B cell (primary cell): ENCODE measurements around the gene TSPOAP1. TPM values are rescaled to one million over a fixed set of nuclear protein-coding genes. Genes with fewer than 3 reads are reported as not detected.

ENCODE experiments used
- ATAC-seq: fragments of 200-7000 bp; cut with Tn5 transposase; one replicate; pipeline ENCODE4 v1.10.0; 2021; ENCODE audit warnings: low read depth, mild to moderate bottlenecking, moderate number of reproducible peaks, moderate library complexity
- CTCF ChIA-PET: fragments of 350-600 bp; sonication (Branson Sonifier 250); formaldehyde crosslinking; loops from one replicate; lab custom pipeline; 2021; ENCODE audit warnings: antibody characterized with exemption, inconsistent platforms; lab: Charles Lee
- POLR2A ChIA-PET: fragments of 350-600 bp; sonication (Branson Sonifier 250); formaldehyde crosslinking; loops from one replicate; lab custom pipeline; 2021; ENCODE audit warnings: antibody characterized with exemption; lab: Charles Lee
- DNase-seq: peaks from one replicate; pipeline ENCODE4 v3.0.0; 2013
- H2AFZ ChIP-seq: 2 replicates; pipeline ENCODE4 v1.6.1; 2012; ENCODE audit warnings: mild to moderate bottlenecking, low read depth, low read length; ENCODE audit not compliant: insufficient read depth, poor library complexity, severe bottlenecking
- H3K27ac ChIP-seq, 2 donors: 1 replicate in 1 of 2; 2 replicates in 1 of 2; pipeline ENCODE4 v1.5.1; 2012 to 2013; ENCODE audit warnings: low read length in 2 of 2, mild to moderate bottlenecking in 2 of 2, moderate library complexity in 1 of 2
- H3K27me3 ChIP-seq, 4 experiments: fragments of 200-600 bp in 1 of 4; sonication (generic) in 1 of 4; replicated peaks in 1 of 4; 1 replicate in 2 of 4; 2 replicates in 2 of 4; pipeline versions ENCODE4 v1.6.1 to v1.7.0; 2013 to 2016; ENCODE audit warnings: low read length in 3 of 4, mild to moderate bottlenecking in 2 of 4, mixed read lengths in 1 of 4, moderate library complexity in 1 of 4; ENCODE audit not compliant: insufficient read depth in 4 of 4, control insufficient read depth in 3 of 4; ENCODE audit errors: control extremely low read depth in 1 of 4
- H3K36me3 ChIP-seq, 2 experiments: replicated peaks in 1 of 2; 1 replicate in 1 of 2; 2 replicates in 1 of 2; pipeline versions ENCODE4 v1.6.1 to v1.7.1; 2013; ENCODE audit warnings: low read length in 1 of 2; ENCODE audit not compliant: insufficient read depth in 2 of 2, control insufficient read depth in 1 of 2; ENCODE audit errors: control extremely low read depth in 1 of 2, extremely low read depth in 1 of 2
- H3K4me1 ChIP-seq, 2 donors: fragments of 200-600 bp in 1 of 2; sonication (generic) in 1 of 2; 1 replicate in 1 of 2; 2 replicates in 1 of 2; pipeline versions ENCODE4 v1.5.1 to v1.6.1; 2013 to 2017; ENCODE audit warnings: low read length in 2 of 2; ENCODE audit not compliant: control insufficient read depth in 2 of 2, insufficient read depth in 2 of 2
- H3K4me2 ChIP-seq: replicated peaks from 2 replicates; pipeline ENCODE3; 2012; ENCODE audit warnings: mild to moderate bottlenecking, low read depth, low read length; ENCODE audit not compliant: poor library complexity, severe bottlenecking
- H3K4me3 ChIP-seq, 5 experiments: fragments of 200-600 bp in 1 of 5; sonication (generic) in 1 of 5; 1 replicate in 3 of 5; 2 replicates in 2 of 5; pipeline versions ENCODE4 v1.5.1 to v1.7.0; 2011 to 2016; ENCODE audit warnings: low read length in 4 of 5, mild to moderate bottlenecking in 4 of 5, low read depth in 2 of 5, control low read depth in 1 of 5, moderate library complexity in 1 of 5; ENCODE audit not compliant: insufficient read depth in 1 of 5; ENCODE audit errors: control extremely low read depth in 1 of 5, extremely low read depth in 1 of 5
- H3K79me2 ChIP-seq: fragments of 200-600 bp; sonication (generic); one replicate; pipeline ENCODE4 v1.6.0; 2016; ENCODE audit warnings: low read length; ENCODE audit not compliant: control insufficient read depth, insufficient read depth
- H3K9ac ChIP-seq: fragments of 200-600 bp; sonication (generic); 2 replicates; pipeline ENCODE4 v1.6.1; 2017; ENCODE audit warnings: mild to moderate bottlenecking, low read length, moderate library complexity
- H3K9me3 ChIP-seq, 3 donors: one replicate each; pipeline versions ENCODE4 v1.6.1 to v1.7.1; 2013; ENCODE audit warnings: low read length in 2 of 3; ENCODE audit not compliant: control insufficient read depth in 2 of 3, insufficient read depth in 1 of 3; ENCODE audit errors: control extremely low read depth in 1 of 3
- H4K20me1 ChIP-seq: 2 replicates; pipeline ENCODE4 v1.6.0; 2012; ENCODE audit warnings: mild to moderate bottlenecking, low read length; ENCODE audit not compliant: insufficient read depth, control insufficient read depth, poor library complexity, severe bottlenecking
- H3K27ac Mint-ChIP-seq: one replicate; pipeline ENCODE4 v1.8.0; 2021; ENCODE audit warnings: mixed read lengths
- H3K27me3 Mint-ChIP-seq: one replicate; pipeline ENCODE4 v1.8.0; 2021; ENCODE audit warnings: mixed read lengths
- H3K4me1 Mint-ChIP-seq: one replicate; pipeline ENCODE4 v1.8.0; 2021; ENCODE audit warnings: mixed read lengths
- H3K4me3 Mint-ChIP-seq: one replicate; pipeline ENCODE4 v1.8.0; 2021; ENCODE audit warnings: mixed read lengths
- H3K9me3 Mint-ChIP-seq: one replicate; pipeline ENCODE4 v1.8.0; 2022; ENCODE audit warnings: mixed read lengths; ENCODE audit not compliant: insufficient read depth
- EZH2 ChIP-seq: IDR thresholded peaks from 2 replicates; pipeline ENCODE4 v1.6.1; 2012; ENCODE audit warnings: borderline replicate concordance, low read depth, mild to moderate bottlenecking, moderate library complexity, low read length; ENCODE audit not compliant: insufficient read depth, poor library complexity, severe bottlenecking
- WGBS: methylation state at CpG from one replicate; pipeline ENCODE4 v1.1.5; 2013; ENCODE audit warnings: missing lambda C conversion rate; ENCODE audit not compliant: insufficient coverage; 5-methylcytosine and 5-hydroxymethylcytosine counted together
- intact Hi-C: fragments of 100-400 bp; cut with micrococcal nuclease; formaldehyde crosslinking; loops from one replicate; pipeline ENCODE4 v1.10.0; 2022
- polyA plus RNA-seq: library from polyadenylated mRNA; depleted of rRNA; stranded (reverse); fragments of >200 nt; gene quantifications from 2 replicates; pipeline ENCODE4 v1.2.3, GENCODE V29; 2012
- total RNA-seq, 2 donors: library from RNA; stranded (reverse); fragments of 120-200 nt in 1 of 2; gene quantifications; 1 replicate in 1 of 2; 2 replicates in 1 of 2; pipeline versions ENCODE4 v1.2.3 to v1.2.4, GENCODE V29; 2013 to 2022
- TF ChIP-seq, protein P1 (sequence below): fragments of 200-600 bp; IDR thresholded peaks from one replicate; pipeline ENCODE4 v1.8.0; 2022; ENCODE audit warnings: antibody characterized with exemption, mild to moderate bottlenecking

Gene TSPOAP1
- total and polyA plus RNA-seq, 2 donors (not counting 1 experiment from before 2014, with no cell fraction given), result 10.8 to 30.7 TPM

DNA sequence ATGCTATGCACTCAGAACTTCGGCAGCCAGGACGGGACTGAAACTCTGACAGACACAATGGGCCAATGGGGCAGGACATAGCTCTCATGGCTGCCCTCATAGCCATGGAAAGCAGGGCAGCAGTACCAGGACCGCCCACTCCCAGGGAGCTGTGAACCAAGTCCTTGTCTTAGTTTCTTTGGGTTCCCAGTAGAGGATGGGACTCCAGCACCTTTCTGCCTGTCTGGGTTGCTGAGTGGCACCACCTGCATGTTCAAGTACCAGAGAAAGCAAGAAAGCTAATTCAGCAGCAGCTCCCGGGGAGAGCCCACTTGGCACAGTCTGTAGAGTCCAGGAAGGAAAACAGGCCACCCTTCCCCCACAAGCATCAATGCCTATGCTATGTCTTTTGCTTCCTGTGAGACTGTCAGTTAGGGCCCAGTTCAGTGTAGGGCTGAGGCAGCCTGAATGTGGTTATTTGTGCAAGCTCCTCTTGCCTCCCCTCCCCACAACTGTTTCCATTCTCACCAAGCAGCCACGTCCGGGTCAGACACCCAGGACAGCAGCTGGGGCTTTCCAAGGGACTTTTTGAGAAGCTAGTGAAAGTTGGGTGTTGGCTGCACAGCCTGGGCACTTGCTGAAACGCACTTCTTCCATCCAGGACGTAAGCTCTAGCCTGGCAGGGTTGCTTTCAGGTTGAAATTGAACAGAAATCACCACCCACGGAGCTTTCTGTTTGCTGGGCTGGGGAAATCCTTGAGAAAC is 15.6 kb upstream of the TSPOAP1 start:
- TF ChIP-seq, protein P1, sequence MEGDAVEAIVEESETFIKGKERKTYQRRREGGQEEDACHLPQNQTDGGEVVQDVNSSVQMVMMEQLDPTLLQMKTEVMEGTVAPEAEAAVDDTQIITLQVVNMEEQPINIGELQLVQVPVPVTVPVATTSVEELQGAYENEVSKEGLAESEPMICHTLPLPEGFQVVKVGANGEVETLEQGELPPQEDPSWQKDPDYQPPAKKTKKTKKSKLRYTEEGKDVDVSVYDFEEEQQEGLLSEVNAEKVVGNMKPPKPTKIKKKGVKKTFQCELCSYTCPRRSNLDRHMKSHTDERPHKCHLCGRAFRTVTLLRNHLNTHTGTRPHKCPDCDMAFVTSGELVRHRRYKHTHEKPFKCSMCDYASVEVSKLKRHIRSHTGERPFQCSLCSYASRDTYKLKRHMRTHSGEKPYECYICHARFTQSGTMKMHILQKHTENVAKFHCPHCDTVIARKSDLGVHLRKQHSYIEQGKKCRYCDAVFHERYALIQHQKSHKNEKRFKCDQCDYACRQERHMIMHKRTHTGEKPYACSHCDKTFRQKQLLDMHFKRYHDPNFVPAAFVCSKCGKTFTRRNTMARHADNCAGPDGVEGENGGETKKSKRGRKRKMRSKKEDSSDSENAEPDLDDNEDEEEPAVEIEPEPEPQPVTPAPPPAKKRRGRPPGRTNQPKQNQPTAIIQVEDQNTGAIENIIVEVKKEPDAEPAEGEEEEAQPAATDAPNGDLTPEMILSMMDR, result no peak
- no peak for TF ChIP-seq EZH2
- ATAC-seq, result peak; percentile 85
- no peaks in the 10 kb centered on the region for H3K9me3 ChIP-seq
- H3K4me3 Mint-ChIP-seq, result peak overlapping the region; percentile 88
- no peak overlapping the region for H2AFZ ChIP-seq
- peak overlapping the region; percentile 92 for H3K4me2 ChIP-seq
- H3K27me3 Mint-ChIP-seq, result no peaks in the 10 kb centered on the region
- H3K4me1 ChIP-seq, result peaks cover 72 to 73% of the 10 kb centered on the region in 2 donors
- peak; percentile 95 for DNase-seq
- peaks cover 9 to 44% of the 10 kb centered on the region in 2 experiments for H3K36me3 ChIP-seq
- ChIA-PET CTCF (interaction anchor here (0.6 to 13.7 kb wide), 21 partner anchors 8 to 404 kb away, joined by 3 to 587 read pairs (median 5); partner anchors contain the start of genes HSF5, RNF43, SUPT4H1 and TSPOAP1), POLR2A (interaction anchor here (1.0 to 13.3 kb wide), 8 partner anchors 8 to 173 kb away, joined by 3 to 663 read pairs (median 9); partner anchors contain the start of genes HSF5, MKS1, RNF43 and SUPT4H1)
- peak overlapping the region; percentile 94 for H3K27ac Mint-ChIP-seq
- H3K79me2 ChIP-seq, result peaks cover 92% of the 10 kb centered on the region
- H3K9ac ChIP-seq, result peak overlapping the region; percentile 83
- peaks cover 82% of the 10 kb centered on the region for H3K4me1 Mint-ChIP-seq
- peak overlapping the region; percentile 56 to 82 (median 62) for H3K4me3 ChIP-seq
- peaks cover 25% of the 10 kb centered on the region for H4K20me1 ChIP-seq
- no peaks in the 10 kb centered on the region for H3K9me3 Mint-ChIP-seq
- 12% methylated on average over 6 of the region's 9 CpGs for WGBS
- H3K27me3 ChIP-seq, result no peaks in the 10 kb centered on the region
- intact Hi-C loops, result loop anchor here (1.0 to 2.0 kb wide), 5 partner anchors 8 to 175 kb away; partner anchors contain the start of genes RNF43 and SUPT4H1
- peak overlapping the region; percentile 98 to 99 for H3K27ac ChIP-seq

DNA sequence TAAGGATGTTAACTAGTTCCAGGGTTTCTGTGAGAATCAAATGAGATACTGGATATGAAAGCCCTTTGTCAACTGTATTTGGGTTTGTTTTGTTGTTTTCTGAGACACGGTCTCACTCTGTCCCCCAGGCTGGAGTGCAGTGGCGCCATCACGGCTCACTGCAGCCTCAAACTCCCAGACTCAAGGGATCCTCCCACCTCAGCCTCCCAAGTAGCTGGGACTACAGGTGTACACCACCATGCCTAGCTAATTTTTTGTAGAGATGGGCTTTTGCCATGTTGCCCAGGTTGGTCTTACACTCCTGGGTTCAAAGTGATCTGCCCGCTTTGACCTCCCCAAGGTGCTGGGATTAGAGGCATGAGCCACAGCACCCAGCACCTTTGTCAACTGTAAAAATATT is 14.5 kb upstream of the TSPOAP1 start:
- ATAC-seq (no peak), DNase-seq (no peak)
- no peaks in the 10 kb centered on the region for H3K27me3 ChIP-seq
- peaks cover 80 to 84% of the 10 kb centered on the region in 2 donors for H3K4me1 ChIP-seq
- no peaks in the 10 kb centered on the region for H3K27me3 Mint-ChIP-seq
- H2AFZ ChIP-seq, result no peak overlapping the region
- peaks cover 6 to 33% of the 10 kb centered on the region in 2 experiments for H3K36me3 ChIP-seq
- peaks cover 15% of the 10 kb centered on the region for H4K20me1 ChIP-seq
- H3K27ac ChIP-seq, result peak overlapping the region; percentile 98 to 99
- TF ChIP-seq, protein P1, result no peak
- no peak for TF ChIP-seq EZH2
- H3K9me3 Mint-ChIP-seq, result no peaks in the 10 kb centered on the region
- H3K9me3 ChIP-seq, result no peaks in the 10 kb centered on the region
- peaks cover 86% of the 10 kb centered on the region for H3K4me1 Mint-ChIP-seq
- peak overlapping the region; percentile 94 for H3K27ac Mint-ChIP-seq
- H3K4me3 Mint-ChIP-seq, result peak overlapping the region; percentile 88
- H3K79me2 ChIP-seq, result peaks cover 92% of the 10 kb centered on the region
- intact Hi-C loops, result no loop called here
- H3K9ac ChIP-seq, result peak overlapping the region; percentile 83
- WGBS, result 80% methylated on average over 1 of the region's 4 CpGs
- H3K4me3 ChIP-seq, result peak overlapping the region in 4 of 5 experiments; percentile 56 to 82 (median 67)
- H3K4me2 ChIP-seq, result peak overlapping the region; percentile 92
- ChIA-PET CTCF (interaction anchor here (0.6 to 13.7 kb wide), 7 partner anchors 7 to 74 kb away, joined by 4 to 587 read pairs (median 33); partner anchors contain the start of genes RNF43, SUPT4H1 and TSPOAP1), POLR2A (interaction anchor here (2.2 to 13.3 kb wide), 4 partner anchors 9 to 75 kb away, joined by 10 to 663 read pairs (median 30); partner anchors contain the start of genes RNF43, SUPT4H1 and TSPOAP1)
